H7 (cell line): ENCODE data around the gene MOCS1. TPM values are rescaled to one million over a fixed set of nuclear protein-coding genes. Genes with fewer than 3 reads are reported as not detected.
A peak's percentile ranks its signal among the peaks of the same experiment; 100 is the strongest.

Source experiments
- DNase-seq: peaks from one replicate; pipeline ENCODE4 v3.0.0; 2012
- H3K27me3 ChIP-seq: 2 replicates; pipeline ENCODE4 v1.6.0; 2011; ENCODE audit warnings: mild to moderate bottlenecking, low read length; ENCODE audit not compliant: control insufficient read depth, insufficient read depth
- H3K36me3 ChIP-seq: replicated peaks from 2 replicates; pipeline ENCODE4 v1.5.1; 2011; ENCODE audit warnings: low read length; ENCODE audit not compliant: control insufficient read depth, insufficient read depth
- H3K4me3 ChIP-seq: 2 replicates; pipeline ENCODE4 v1.5.1; 2011; ENCODE audit warnings: low read depth, mild to moderate bottlenecking, control low read depth, low read length, moderate library complexity; ENCODE audit not compliant: insufficient read depth
- total RNA-seq: library from RNA; depleted of rRNA; stranded (reverse); fragments of >200 nt; shearing (Covaris generic); gene quantifications from 2 replicates; pipeline ENCODE4 v1.2.3, GENCODE V29; 2014; rRNA removed

The MOCS1 gene
- total RNA-seq, 1 experiment from 2014 or later, result 19.7 TPM

DNA sequence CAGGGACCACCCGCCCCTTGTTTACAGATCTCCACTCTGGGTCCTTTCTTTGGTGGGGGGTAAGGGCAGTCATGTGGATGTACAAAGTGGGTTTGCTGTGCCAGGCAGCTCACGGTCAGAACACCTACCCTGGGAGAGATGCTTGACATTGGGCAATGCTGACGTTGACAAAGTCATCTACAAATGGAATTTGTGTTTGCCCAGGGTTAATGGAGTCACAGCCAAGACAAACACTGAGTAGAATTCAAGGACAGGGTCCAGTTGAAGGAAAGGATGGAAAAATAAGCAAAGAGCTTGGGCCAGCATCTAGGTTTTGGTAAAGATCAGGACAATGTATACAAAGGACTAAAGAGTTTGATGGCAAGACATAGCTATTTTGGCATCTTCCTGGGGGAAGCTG is 54.7 kb downstream of the MOCS1 start:
- no peak for DNase-seq
- Histone ChIP-seq H3K4me3 (no peak overlapping the region), H3K36me3 (no peaks in the 10 kb centered on the region), H3K27me3 (no peaks in the 10 kb centered on the region)

GRCh38 chr6:39876826-39877225 is 57.4 kb downstream of the MOCS1 start:
- DNase-seq, result no peak
- H3K27me3 ChIP-seq, result no peaks in the 10 kb centered on the region
- no peaks in the 10 kb centered on the region for H3K36me3 ChIP-seq
- no peak overlapping the region for H3K4me3 ChIP-seq

- Histone ChIP-seq H3K36me3 (no peaks in the 10 kb centered on the region), H3K4me3 (no peak overlapping the region), H3K27me3 (no peaks in the 10 kb centered on the region)
- no peak for DNase-seq
Measured at GRCh38 chr6:39876111-39876510, 58.2 kb downstream of the MOCS1 start.

- H3K4me3 ChIP-seq, result no peak overlapping the region
- H3K27me3 ChIP-seq, result no peaks in the 10 kb centered on the region
- DNase-seq, result no peak
- H3K36me3 ChIP-seq, result no peaks in the 10 kb centered on the region
Measured at GRCh38 chr6:39873439-39873838, 60.8 kb downstream of the MOCS1 start.

DNA sequence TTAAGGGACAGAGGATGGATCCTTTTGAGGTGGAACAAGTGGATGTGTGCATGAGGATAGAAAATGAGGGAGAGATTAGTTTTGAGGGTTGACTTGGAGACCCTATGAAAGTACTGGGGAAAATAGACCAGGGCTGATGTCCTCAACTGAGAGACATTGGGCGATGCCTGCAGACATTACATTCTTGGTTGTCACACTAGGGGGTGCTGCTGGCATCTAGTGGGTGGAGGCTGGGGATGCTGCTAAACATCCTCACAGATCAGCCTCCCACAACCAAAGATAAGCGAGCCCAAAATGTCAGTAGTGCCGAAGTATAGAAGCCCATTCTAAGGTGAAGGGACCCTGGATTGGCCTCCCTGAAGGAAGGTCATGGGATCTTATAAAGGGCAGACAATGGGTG is 63.3 kb downstream of the MOCS1 start:
- DNase-seq, result no peak
- Histone ChIP-seq H3K27me3 (no peaks in the 10 kb centered on the region), H3K4me3 (no peak overlapping the region), H3K36me3 (no peaks in the 10 kb centered on the region)

DNA sequence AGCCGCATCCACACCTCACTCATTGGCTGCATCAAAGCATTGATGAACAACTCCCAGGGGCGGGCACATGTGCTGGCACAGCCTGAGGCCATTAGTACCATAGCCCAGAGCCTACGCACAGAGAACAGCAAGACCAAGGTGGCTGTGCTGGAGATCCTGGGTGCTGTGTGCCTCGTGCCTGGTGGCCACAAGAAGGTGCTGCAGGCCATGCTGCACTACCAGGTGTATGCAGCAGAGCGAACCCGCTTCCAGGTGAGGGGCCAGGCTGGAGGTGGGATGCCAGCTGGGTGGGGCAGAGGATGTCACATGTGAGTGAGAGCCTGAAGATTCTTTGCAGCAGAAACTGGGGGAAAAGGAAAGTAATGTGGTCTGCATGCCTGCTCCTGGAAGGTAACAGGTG is 66.7 kb downstream of the MOCS1 start:
- Histone ChIP-seq H3K4me3 (no peak overlapping the region), H3K27me3 (no peaks in the 10 kb centered on the region), H3K36me3 (no peaks in the 10 kb centered on the region)
- DNase-seq, result peak; percentile 70

DNA sequence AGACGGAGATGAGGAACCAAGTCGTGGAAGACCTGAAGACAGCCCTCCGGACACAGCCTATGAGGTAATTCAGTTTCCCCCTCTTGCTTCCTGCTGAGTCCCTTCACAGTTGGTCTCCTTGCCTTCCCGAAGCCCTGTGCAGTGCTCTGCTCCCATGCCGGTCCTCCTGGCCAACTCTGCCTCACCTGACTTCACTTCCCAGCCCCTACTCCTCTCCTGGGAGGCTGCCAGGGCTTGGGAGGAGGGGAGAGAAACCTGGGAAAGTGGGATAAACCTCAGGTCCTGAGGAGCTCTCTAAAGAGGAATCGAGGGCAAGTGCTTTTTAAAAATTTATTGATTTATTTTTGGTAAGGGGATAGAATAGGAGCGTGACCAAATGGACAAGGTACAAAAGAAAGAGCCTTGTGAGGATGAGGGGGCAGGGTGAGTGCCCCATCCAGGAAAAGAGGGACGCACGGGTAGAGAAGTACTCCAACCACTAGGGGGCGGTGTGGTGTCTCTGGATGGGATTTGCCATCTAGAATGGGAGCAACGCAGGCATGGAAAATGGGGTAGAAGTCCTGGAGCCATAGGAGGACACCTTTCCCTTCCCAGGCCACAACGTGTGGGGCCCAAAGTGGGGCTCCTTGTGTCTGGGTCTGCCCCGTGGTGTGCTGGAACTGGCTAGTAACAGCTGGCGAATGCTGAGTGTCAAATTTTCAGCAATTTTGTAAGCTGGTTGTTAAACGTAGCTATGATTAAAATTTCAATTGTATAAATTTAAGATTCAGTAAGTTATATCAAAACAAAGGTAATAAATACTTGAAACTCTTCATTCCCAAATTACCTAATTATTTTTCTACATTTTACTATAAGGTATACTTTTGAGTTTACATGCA is 69.0 kb downstream of the MOCS1 start:
- H3K4me3 ChIP-seq, result no peak overlapping the region
- no peaks in the 10 kb centered on the region for H3K36me3 ChIP-seq
- no peaks in the 10 kb centered on the region for H3K27me3 ChIP-seq
- DNase-seq, result peak; percentile 90

- Histone ChIP-seq H3K4me3 (no peak overlapping the region), H3K27me3 (no peaks in the 10 kb centered on the region)
- DNase-seq, result peak; percentile 78
Measured at GRCh38 chr6:39861663-39862062, 72.6 kb downstream of the MOCS1 start.

DNA sequence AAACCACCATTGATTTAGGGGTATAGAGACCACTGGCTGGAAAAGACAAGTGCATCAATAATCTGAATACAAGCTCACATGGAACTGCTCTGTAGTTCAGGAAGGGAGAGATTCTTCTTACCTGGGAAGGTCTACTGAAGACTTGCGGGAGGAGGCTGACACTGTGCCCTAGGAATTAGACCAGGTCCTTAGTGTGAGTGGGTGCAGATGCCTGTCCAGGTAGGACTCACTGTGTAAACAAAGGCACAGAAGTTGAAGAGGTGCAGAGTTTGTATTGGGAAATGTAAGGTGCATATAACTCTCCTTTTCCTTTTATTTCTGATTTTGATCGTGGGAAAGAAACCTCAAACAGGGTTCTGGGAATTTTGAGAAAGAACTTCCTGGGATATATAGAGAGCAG is 75.2 kb downstream of the MOCS1 start:
- no peak for DNase-seq
- Histone ChIP-seq H3K27me3 (no peaks in the 10 kb centered on the region), H3K4me3 (no peak overlapping the region), H3K36me3 (no peaks in the 10 kb centered on the region)

More at GRCh38 chr6:39861663-39862062, 72.6 kb downstream of the MOCS1 start:
- H3K36me3 ChIP-seq, result no peaks in the 10 kb centered on the region

DNA sequence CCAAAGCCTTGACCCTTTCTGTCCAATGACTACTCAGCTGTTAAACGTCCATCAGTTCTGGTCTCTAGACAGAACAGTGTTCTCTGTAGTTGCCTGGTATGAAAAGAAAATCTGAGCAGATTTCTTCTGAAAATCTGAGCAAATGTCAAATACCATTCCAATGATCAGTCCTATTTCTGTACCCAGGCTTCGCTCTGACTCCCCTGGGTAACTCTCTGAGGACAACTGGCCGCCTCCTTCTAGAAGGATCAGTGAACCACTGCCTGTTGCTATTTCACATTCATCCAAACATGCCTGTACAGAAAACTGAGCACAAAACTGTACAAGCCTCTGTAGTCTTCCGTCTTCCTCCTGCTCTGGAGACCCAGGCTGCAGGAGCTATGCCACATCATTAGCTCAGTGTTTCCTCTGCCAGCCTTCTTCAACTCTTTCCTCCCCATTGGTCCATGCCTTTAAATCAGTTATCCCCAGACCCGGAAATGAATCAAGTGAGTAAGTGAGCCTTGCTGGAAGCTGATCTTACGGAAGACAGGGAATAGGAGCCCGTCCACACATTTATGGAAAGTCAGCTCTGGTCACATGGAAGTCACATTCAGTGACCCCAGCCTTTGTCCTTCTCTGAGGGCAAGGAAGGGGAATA is 78.8 kb downstream of the MOCS1 start:
- Histone ChIP-seq H3K27me3 (no peaks in the 10 kb centered on the region; the same call in 1 of the 2 replicates), H3K4me3 (no peak overlapping the region), H3K36me3 (no peaks in the 10 kb centered on the region)
- DNase-seq, result no peak

Other genes starting within 250 kb of the MOCS1 start
- gene KIF6, start 209.1 kb downstream of the MOCS1 start, total RNA-seq, result 0.80 and 1.1 TPM in 2 replicates
- gene DAAM2, start 142.1 kb downstream of the MOCS1 start, total RNA-seq, result 0.97 and 1.0 TPM in 2 replicates